ENCODE results near the gene AP1B1. TPM values are rescaled to one million over a fixed set of nuclear protein-coding genes. Genes with fewer than 3 reads are reported as not detected.

The AP1B1 gene
- total RNA-seq, 1 donor from 2014 or later = 132 TPM

DNA sequence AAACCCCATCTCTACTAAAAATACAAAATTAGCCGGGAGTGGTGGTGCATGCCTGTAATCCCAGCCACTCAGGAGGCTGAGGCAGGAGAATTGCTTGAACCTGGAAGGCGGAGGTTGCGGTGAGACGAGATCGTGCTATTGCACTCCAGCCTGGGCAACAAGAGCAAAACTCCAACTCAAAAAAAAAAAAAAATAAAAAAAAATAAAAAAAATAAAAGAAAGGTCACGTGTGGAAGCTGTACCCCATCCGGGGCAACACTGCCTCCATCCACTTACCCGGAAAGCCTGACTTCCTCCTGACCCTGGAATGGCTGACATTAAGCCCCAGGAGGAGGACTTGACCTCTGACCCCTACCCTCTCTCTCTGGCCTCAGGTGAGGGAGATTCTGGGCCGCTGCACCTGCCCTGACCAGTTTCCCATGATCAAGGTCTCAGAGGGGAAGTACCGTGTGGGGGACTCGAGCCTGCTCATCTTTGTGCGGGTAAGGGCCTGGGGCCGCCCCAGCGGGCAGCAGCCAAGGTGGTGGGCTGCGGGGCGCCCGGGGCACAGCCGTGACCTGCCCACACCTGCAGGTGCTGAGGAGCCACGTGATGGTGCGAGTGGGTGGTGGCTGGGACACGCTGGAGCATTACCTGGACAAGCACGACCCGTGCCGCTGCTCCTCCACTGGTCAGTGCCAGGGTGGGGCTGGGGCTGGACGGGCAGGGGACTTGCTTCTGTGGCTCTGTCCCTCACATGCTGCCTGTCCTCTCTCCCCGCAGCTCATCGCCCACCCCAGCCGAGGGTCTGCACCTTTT lies 78.1 kb downstream of the AP1B1 start:
- peaks cover 45% of the 10 kb centered on the region for H3K4me1 Mint-ChIP-seq
- H3K27me3 Mint-ChIP-seq = peaks cover 40% of the 10 kb centered on the region
- no peaks in the 10 kb centered on the region for H3K9me3 Mint-ChIP-seq
- TF ChIP-seq CTCF (IDR thresholded peaks at IDR 0.05) = no peak
- intact Hi-C loops (cut with micrococcal nuclease) = no loop called here
- DNase-seq (no peak), ATAC-seq (ENCODE audit: low read depth) (no peak)
- CTCF ChIA-PET = no interaction called here
- H3K27ac Mint-ChIP-seq = no peak overlapping the region
- POLR2A ChIA-PET = no interaction called here
- no peaks in the 10 kb centered on the region for H3K36me3 Mint-ChIP-seq (ENCODE audit: low read depth)
- H3K4me3 Mint-ChIP-seq = no peak overlapping the region

- CTCF ChIA-PET = no interaction called here
- Mint-ChIP-seq H3K9me3 (no peaks in the 10 kb centered on the region), H3K27ac (no peak overlapping the region), H3K36me3 (ENCODE audit: low read depth) (no peaks in the 10 kb centered on the region), H3K4me3 (no peak overlapping the region), H3K4me1 (peaks cover 41% of the 10 kb centered on the region), H3K27me3 (peaks cover 41% of the 10 kb centered on the region)
- intact Hi-C loops (cut with micrococcal nuclease) = no loop called here
- ATAC-seq (ENCODE audit: low read depth) = no peak
- POLR2A ChIA-PET = no interaction called here
- no peak for DNase-seq
- no peak for TF ChIP-seq CTCF (IDR thresholded peaks at IDR 0.05)
Measured at GRCh38 chr22:29309332-29310064, 78.9 kb downstream of the AP1B1 start.

GRCh38 chr22:29308791-29309262 lies 79.5 kb downstream of the AP1B1 start:
- intact Hi-C loops (cut with micrococcal nuclease) = no loop called here
- Mint-ChIP-seq H3K27me3 (peaks cover 34% of the 10 kb centered on the region), H3K4me1 (peaks cover 34% of the 10 kb centered on the region), H3K9me3 (no peaks in the 10 kb centered on the region), H3K36me3 (ENCODE audit: low read depth) (no peaks in the 10 kb centered on the region), H3K4me3 (no peak overlapping the region), H3K27ac (no peak overlapping the region)
- POLR2A ChIA-PET = no interaction called here
- no peak for TF ChIP-seq CTCF (IDR thresholded peaks at IDR 0.05)
- CTCF ChIA-PET = no interaction called here
- ATAC-seq (ENCODE audit: low read depth) = no peak
- DNase-seq = no peak

GRCh38 chr22:29308148-29308790 lies 80.1 kb downstream of the AP1B1 start:
- intact Hi-C loops (cut with micrococcal nuclease) = no loop called here
- no peak for DNase-seq
- ChIA-PET CTCF (no interaction called here), POLR2A (no interaction called here)
- H3K4me3 Mint-ChIP-seq = no peak overlapping the region
- no peak overlapping the region for H3K27ac Mint-ChIP-seq
- no peaks in the 10 kb centered on the region for H3K36me3 Mint-ChIP-seq (ENCODE audit: low read depth)
- no peak for ATAC-seq (ENCODE audit: low read depth)
- no peaks in the 10 kb centered on the region for H3K9me3 Mint-ChIP-seq
- H3K27me3 Mint-ChIP-seq = peaks cover 28% of the 10 kb centered on the region
- TF ChIP-seq CTCF (IDR thresholded peaks at IDR 0.05) = no peak
- peaks cover 31% of the 10 kb centered on the region for H3K4me1 Mint-ChIP-seq

DNA sequence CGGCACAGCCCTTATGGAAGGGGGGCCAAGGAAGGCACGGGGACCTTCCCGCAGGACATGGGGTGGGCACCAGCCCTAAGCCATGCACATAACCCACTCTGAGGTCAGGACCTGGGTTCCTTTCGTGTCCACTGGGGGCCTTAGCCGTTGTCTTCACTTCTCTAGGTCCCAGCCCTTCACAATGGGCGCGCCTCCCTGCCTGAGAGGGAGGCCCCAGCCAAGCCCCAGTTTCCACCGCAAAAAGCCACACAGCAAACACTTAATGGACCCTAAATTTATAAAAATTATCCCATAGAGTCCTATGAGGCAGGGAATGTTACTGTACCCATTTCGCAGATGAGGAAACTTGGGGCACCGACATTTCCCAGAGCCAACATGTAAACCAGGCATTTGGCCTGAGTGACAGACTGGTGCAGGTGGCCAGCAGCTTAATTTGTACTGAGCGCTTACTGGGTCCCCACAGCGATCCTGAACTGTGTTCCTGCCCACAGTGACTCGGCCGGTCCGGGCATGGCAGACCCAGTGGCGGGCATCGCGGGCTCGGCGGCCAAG lies 80.7 kb downstream of the AP1B1 start:
- ATAC-seq (ENCODE audit: low read depth) (no peak), DNase-seq (no peak)
- ChIA-PET CTCF (no interaction called here), POLR2A (no interaction called here)
- Mint-ChIP-seq H3K9me3 (no peaks in the 10 kb centered on the region), H3K36me3 (ENCODE audit: low read depth) (no peaks in the 10 kb centered on the region), H3K4me1 (peaks cover 25% of the 10 kb centered on the region), H3K27ac (no peak overlapping the region), H3K4me3 (peak overlapping the region; percentile 70), H3K27me3 (peaks cover 24% of the 10 kb centered on the region)
- TF ChIP-seq CTCF (IDR thresholded peaks at IDR 0.05) = no peak
- intact Hi-C loops (cut with micrococcal nuclease) = no loop called here

Measured in activated B cell treated with CpG ODN at 0.5 μM for 24 hours (primary cell).